ENCODE data around the gene CEP135.
"Not testable (repeated sequence)": the region's sequence is repeated elsewhere in the genome, so short reads cannot be mapped to it uniquely, and the experiment has no call there.

Gene CEP135

DNA sequence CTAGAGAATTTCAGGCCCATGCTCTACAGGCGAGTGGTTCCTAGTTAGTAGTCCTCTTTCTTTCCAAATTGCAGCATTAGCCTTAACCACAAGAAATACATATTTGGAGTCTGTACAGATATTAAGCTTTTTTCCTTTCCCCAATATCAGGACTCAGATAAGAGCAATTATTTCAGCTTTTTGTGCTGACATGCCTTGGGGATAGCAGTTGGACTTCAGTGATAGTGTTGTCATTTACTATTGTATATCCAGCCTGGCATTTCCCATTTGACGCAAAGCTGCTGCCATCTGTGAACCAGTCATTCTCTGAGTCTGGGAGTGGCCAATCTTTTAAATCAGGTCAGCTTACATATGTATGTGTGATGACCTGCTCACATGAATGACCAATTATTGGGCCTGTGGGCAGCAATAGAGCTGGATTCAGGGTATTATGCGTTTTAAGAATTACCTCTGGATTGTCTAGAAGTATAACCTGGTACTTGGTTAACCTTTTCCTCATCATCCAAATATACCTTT is 6.8 kb upstream of the CEP135 start:
- peak; percentile 20 for DNase-seq

DNA sequence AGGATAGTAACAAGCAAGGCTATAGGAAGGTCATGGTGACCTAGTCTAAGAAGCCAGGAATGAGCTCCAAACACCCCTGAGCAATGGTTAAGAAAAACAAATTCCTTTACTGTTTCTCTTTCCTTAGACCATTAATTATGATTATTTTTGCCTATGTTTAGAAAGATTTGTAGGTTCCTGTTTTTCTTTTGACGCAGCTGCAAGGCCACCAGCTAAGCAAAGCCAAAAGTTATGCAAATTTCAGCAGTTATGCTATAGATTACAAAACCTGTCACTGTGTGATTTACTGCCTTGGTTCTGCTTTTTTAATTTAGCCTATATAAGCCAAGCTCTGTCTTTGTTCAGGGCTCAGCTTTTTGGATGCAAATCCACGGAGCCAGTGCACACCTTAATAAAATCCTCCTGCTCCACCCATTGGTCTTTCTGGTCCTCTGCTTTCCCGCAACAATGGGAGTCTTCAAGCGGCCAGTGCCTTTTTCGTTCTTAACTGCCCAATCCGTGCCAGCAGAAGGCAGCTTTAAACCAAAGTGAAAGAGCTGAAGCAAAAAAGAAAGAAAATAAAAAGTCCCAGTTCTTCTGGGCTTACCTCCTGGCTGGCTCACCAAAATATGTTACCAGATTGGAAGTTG is 1.4 kb upstream of the CEP135 start:
- DNase-seq, result no peak

DNA sequence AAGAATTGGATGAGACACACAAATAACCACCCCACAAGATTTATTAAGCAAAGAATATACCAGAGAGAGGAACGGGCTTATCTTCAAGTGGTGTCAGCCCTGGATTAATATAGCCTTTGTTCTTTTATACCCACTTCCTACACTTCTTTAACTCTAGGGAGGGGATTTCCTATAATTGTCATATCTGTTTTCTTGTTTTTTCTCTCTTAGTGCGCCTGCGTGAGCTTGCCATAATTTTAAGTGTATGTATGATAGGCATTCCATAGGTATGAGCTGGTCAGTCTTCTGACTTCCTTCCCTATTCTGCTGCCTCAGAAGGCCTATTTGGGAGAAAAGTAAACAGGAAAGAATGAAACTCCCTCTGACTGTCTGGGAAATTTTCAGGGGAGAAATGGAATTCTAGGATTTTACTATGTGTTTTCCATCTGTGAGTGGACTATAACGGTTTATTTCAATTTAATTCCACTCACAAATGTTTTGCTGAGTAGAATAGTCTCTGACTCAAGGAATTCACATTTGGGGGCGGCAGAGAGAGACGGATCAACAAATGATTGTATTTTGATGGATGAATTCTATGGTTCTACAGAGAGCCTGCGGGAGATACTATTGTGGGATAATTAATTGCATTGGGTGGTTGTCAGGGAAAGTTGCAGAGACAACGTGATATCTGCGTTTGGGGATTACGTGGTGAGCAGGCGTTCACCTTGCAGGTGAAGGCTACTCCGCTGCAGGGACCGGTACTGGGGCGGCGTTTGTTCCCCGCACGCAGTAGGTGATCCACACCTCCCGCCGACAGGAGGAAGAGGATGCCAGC is 626 bp upstream of the CEP135 start:
- DNase-seq, result peak; percentile 31

DNA sequence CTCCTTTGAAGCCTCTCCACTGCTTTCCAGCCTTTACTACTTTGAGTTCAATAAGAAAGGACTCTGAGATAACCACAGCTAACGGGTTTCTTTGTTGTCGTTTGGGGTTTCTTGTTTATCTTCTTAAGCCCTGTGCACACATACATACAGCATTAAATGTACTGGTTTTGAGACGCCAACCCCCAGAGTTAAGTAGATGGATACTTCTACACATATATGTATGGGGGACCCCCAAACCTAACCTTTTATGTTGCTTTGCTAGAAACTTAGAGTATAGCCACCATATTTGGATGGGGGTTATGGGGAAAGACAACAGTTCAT is 697 bp downstream of the CEP135 start:
- DNase-seq, result no peak

DNA sequence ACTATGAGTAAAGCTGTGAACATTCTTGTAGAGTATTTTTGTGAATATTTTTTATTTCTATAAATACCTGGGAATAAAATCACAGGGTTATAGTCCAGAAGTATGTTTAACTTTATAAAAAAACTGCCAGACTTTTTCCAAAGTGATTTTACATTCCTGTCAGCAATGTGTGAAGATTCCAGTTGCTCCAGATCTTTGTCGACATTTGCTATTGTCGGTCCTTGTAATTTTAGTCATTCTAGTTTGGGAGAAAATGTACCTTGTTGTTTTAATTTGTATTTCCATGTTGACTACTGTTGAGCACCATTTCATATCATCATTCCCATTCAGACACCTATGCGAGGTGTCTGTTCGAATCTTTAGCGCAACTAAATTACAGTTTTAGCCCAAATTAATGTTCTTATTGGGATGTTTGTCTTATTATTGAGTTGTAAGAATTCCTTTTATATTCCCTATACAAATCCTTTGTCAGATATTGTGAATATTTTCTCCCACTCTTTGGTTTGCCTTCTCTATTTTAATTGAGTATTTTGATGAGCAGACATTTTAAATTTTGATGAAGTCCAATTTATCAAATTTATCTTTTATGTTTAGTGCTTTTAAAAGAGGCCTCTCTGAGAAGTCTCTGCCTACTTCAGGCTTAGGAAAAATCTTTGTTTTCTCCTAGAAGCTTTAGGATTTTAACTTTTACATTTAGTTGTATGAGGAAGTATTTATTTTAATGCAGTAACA is 2.6 kb downstream of the CEP135 start:
- no peak for DNase-seq

DNA sequence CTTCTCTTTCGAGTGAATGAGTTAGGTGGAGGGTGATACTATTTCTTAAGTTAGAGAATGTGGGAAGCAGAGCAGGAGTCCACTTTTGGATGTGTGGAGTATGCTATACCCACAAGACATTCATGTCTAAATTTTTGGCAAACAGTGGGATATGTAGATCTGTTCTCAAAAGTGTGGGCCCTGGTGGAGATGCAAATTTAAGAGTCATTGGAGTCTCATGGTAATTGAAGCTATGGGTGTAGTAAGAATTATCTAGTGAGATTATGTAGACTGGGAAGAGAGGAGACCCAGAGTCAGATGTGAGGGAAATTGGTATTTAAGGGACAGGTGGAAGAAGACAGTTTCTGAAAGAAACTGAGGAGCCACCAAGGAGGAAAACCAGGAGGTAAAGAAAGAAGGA is 7.0 kb downstream of the CEP135 start:
- DNase-seq, result no peak

DNA sequence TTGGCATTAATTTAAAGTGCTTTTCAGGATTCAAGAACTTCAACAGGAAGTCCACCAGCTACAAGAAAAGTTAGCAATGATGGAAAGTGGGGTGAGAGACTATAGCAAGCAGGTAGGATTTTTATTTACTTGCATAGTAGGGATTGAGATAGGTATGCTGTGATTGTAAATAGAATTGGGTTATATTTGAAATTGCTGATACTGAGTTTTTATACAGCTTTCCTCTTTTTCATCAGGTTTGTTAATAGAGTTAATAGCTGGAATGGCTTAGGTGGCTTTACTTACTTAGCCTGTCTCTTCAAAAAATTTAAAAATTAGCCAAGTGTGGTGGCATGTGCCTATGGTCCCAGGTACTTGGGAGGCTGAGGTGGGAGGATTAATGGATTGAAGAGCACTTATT is 10.9 kb downstream of the CEP135 start:
- DNase-seq, result no peak

DNA sequence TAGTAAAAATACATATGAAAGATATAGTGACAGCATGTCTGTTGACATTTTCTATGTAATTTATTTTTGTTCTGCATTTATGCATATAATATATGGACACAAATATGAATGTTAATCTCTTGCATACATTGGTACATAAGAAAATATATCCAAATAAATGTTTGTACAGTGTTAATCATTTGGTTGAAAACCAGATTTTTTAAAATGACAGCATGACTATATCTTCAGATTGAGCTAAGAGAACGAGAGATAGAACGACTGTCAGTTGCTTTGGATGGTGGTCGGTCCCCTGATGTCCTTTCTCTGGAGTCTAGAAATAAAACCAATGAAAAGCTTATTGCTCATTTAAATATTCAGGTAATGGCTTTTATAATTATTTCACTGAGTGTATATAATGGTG is 15.3 kb downstream of the CEP135 start:
- no peak for DNase-seq

DNA sequence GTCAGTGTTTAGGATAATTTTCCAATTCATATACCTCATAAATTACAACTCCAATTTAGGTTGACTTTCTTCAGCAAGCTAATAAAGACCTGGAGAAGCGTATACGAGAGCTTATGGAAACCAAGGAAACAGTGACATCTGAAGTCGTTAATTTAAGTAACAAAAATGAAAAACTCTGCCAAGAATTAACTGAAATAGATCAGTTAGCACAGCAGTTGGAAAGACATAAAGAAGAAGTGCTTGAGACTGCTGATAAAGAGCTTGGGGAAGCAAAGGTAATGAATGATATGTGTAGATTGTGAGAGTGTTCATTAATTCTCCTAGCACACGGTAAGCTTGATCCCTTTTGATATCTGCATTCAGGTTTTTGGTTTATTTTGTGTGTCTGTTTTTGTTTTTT is 16.8 kb downstream of the CEP135 start:
- DNase-seq, result no peak

DNA sequence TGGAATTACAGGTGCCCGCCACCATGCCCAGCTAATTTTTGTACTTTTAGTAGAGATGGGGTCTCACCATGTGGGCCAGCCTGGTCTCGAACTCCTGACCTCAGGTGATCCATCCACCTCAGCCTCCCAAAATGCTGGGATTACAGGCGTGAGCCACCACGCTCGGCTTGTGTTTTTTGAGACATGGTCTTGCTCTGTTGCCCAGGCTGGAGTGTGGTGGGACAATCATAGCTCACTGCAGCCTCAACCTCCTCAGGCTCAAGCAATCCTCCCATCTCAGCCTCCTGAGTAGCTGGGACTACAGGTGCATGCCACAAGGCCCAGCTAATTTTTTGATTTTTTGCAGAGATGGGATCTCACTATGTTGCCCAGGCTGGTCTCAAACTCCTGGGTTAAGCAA is 17.6 kb downstream of the CEP135 start:
- DNase-seq, result not testable (repeated sequence)

DNA sequence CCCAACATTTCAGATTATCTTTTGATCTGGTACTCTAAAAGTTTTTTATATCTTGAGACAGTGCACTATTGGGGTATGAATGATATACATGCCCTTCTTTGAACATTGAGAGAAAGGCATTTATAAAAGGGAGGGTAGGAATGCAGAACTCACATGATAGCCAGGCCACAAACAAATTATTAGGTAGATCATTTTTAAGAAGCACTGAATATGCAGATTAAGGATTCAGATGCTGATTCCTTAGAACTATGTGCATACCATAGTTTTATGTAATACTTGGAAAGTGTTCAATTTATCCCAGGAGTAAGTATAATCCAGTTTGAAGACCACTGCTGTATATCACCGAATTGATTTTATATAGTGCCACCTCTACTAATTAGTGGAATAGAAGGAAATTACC is 18.6 kb downstream of the CEP135 start:
- no peak for DNase-seq

DNA sequence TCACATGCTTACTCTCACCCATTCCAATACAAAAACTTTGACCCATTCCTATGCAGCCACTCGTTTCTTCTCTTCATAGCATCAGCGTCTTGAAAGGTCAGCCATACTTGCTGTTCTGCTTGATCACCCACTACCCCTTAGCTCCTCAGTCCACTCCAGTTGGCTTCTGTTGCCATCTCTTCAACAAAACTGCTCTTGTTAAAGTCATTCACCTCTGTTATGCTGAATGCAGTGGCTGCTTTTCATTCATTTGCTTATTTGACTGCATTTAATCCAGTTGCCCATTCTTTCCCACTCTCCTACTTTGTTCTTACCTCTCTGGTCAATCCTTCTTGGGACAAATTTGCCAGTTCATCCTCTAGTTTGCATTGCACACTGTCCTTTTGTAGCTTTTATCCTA is 24.9 kb downstream of the CEP135 start:
- DNase-seq, result no peak

DNA sequence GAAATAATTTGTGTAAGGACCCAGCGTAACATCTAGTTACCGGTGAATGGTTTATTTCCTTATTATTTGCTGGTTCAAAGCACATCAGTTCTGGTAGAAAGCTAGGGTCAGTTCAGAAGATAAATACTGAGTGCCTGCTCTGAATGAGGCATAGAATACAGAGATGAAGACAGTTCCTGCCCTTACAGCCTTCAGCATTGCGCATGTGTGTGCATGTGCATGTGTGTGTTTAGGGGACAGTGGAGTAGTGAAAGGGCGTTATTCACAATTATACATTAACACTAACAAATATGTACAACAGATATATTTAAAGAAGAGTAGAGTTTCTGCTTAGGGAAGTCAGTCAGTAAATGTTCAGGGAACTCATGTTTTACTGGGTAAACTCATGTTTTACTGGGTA is 29.1 kb downstream of the CEP135 start:
- DNase-seq, result no peak

DNA sequence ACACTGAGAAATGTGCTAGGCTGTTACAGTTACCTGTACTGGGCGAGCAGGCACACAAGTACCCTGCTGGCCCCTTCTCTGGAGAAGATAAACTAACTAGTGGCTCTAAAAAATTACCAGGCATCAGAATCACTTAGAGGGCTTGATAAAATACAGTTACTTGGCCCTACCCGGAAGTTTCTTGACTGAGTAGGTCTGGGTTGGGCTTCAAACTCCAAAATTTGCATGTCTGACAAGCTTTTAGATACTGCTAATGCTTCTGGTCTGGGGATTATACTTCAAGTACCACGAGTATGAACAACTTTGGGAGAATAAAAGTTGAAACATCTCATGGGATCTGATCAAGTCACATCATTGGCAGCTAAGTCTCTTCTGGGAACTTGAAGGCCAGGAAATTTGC is 30.8 kb downstream of the CEP135 start:
- no peak for DNase-seq

DNA sequence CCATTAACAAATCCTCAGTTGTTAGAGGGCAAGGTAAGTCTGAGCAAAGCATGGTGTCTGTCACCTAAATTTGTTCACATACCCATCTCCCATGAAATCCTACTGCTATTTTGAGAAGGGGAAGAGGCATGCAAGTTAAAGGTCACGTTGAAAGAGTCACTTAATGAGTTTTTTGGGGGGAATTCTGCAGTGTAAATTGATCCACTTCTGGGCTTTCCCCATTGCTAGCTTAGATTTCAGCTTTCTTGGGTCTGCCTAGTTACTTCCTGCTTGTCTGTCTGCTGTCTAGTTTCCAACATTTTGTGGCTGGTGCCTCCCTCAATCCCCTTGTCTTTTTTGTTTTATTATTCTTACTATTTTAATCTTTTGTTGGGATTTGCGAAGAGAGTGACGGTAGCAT is 32.0 kb downstream of the CEP135 start:
- peak; percentile 1 for DNase-seq

DNA sequence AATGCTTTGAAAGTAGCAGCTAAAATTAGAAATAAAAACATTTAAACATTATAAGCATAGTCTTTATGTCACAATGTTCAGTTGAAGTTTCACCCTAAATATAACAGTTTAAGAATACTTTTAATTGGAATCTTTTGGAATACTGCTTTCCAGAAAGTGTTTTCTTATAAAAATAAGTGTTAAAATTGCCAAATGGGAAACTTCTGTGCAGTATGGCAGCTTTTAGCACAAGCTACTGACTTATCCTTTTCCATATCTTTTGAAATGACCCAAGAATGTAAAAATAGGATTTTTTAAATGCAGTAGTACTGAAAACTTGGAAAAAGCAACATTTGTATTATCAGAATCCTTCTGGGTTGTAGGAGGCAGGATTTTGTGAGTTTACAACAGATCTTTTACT is 34.2 kb downstream of the CEP135 start:
- DNase-seq, result no peak

DNA sequence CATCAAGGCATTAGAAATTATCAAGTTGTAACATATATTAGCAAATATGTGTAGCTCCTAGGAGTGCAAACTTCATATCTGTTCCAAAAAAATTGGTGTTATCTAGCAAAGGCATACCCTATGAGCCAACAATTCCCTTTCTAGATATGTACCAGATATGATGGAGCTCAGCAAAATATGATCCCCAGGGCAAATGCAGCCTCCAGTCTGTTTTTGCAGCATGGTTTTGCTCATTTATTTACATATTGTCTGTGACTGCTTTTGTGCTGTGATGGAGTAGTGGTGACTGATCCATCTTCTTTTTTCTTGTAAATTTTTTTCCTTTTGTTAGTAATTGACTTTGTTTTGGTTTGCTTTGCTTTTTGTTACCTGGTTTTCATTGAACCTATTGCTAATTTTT is 41.0 kb downstream of the CEP135 start:
- DNase-seq, result no peak

DNA sequence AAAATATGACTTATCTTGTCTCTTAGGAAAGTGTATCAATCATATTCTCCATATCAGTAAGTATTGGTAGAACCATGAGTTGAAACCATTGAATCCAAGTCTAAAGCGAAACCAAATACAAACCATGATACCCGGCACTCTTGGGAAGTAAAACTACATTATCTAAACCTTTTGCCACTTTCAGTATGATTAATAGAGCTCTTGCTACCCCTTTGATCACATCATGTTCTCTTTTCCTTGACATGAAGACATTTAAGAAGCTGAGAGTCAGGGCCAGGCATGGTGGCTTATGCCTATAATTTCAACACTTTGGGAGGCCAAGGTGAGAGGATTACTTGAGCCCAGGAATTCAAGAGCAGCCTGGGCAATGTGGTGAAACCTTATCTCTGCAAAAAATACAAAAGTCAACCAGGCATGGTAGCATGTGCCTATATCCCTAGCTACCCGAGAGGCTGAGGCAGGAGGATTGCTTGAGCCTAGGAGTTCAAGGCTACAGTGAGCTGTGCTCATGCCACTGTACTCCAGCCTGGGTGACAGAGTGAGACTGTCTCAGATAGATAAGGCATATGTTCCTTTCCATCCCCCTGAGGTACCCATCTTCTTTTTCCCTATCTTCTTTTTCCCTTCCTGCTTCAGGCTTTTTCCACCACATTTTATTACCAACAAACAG is 45.4 kb downstream of the CEP135 start:
- no peak for DNase-seq

DNA sequence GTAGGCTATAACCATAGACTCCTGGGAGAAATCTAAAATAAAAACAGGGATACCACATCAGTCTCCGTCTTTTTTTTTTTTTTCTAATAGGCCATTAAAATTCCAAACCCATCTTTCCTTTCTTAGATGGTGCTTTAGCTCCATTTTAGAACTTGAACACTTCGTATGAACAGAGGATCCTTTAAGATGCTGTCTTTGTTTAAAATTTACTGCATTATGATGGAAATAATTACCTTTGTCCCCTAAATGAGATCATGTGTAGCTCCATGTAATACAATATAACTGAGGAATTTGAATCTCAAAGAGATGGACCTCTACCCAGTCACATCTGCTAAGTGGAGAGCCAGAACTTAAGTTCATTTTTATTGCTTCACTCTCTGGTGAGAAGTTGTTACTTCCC is 47.9 kb downstream of the CEP135 start:
- DNase-seq, result no peak

DNA sequence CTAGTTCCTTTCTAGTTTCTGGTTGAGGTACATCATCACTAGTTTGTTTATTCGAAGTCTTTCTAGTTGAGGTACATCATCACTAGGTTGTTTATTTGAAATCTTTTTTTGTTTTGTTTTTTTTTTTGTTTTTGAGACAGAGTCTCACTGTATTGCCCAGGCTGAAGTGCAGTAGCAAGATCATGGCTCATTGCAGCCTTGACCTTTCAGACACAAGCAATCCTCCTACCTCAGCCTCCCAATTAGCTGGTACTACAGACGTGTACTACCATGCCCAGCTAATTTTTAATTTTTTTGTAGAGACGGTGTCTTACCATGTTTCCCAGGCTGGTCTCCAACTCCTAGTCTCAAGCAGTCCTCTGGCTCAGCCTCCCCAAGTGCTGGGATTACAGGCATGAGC is 54.9 kb downstream of the CEP135 start:
- DNase-seq, result no peak

DNA sequence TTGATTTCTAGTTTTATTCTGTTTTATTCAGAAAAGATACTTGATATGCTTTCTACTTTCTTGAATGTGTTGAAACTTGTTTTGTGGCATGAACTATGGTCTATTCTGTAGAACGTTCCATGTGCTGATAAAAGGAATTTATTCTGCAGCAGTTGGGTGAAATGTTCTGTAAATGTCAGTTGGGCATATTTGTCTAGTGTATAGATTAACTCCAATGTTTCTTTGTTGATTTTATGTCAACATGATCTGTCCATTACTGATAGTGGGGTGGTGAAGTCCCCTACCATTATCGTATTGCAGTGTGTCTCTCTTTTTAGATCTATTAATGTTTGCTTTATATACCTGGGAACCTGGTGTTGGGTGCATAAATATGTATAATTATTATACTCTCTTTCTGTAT is 55.5 kb downstream of the CEP135 start:
- no peak for DNase-seq

DNA sequence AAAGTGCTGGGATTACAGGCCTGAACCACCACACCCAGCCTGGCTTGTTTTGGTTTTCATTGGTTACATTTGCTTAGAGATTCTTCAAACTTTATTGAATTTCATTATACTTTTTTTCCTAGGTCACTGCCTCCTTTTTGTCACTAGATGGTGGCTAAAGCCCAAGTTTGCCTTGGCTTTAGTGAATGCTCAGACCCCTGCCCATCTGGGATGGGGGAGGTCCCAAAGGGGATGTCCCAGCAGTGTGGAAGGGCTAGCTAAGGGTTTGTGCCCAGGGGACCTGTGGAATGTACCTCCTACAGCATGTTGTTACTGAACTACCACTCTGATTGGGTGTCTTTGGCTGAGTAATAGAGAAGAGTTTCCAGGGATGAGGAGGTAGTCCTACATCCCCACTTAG is 58.4 kb downstream of the CEP135 start:
- no peak for DNase-seq

DNA sequence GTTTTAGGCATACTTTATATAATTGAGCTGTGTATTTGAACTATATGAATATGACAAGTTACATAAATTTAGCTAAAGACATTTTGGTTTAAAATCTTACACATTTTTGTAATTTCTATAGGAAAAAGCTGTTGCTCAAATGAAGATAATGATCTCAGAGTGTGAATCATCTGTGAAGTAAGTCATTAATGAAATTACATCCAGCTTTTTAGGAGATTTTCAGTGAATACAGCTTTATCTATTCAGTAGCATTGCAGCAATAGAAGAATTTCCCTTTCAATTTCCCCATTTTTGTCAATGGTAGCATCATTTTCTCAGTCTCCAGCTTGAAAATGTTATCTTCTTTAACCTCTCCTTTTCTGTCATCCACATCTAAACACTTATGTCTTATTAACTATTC is 59.5 kb downstream of the CEP135 start:
- DNase-seq, result no peak

DNA sequence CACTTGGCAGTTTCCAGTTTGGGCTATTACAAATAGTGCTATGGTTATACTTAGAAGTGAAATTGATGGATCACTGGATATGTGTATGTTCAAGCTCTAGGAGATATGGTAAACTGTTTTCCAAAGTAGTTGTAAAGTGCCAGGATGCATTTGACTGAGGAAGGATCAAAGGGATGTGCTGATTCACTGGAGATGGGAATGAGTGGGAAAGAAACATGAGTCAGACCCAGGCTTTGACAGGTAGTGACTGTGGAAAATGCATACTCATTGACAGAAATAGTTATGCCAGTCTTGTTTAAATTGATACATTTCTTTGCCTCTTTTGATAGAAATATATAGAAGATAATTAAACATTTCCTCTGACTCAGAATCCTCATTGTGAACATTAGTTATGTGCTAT is 77.9 kb downstream of the CEP135 start:
- DNase-seq, result no peak
